ENCODE data around the gene P2RY11. TPM values are rescaled to one million over a fixed set of nuclear protein-coding genes. Genes with fewer than 3 reads are reported as not detected.
A peak's percentile ranks its signal among the peaks of the same experiment; 100 is the strongest.

The P2RY11 gene
- total RNA-seq, 1 donor from 2014 or later, result 42.6 TPM

DNA sequence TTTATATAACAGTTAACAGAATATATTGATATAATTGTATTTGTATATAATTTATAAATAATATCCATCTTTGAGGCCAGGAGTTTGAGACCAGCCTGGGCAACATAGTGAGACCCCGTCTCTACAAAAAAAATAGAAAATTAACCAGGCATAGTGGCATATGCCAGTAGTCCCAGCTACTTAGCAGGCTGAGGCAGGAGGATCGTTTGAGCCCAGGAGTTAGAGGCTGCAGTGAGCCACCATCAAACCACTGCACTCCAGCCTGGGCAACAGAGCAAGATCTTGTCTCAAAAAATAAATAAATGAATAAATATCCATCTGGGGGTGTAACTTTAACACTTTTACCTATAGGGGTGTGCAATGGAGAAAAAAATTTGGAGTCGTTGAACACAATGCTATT lies 26.7 kb upstream of the P2RY11 start:
- H3K36me3 Mint-ChIP-seq (ENCODE audit: low read depth), result peaks cover 7% of the 10 kb centered on the region
- no peaks in the 10 kb centered on the region for H3K9me3 Mint-ChIP-seq
- peak overlapping the region; percentile 85 for H3K27ac Mint-ChIP-seq
- no peaks in the 10 kb centered on the region for H3K27me3 Mint-ChIP-seq
- TF ChIP-seq, protein P1, sequence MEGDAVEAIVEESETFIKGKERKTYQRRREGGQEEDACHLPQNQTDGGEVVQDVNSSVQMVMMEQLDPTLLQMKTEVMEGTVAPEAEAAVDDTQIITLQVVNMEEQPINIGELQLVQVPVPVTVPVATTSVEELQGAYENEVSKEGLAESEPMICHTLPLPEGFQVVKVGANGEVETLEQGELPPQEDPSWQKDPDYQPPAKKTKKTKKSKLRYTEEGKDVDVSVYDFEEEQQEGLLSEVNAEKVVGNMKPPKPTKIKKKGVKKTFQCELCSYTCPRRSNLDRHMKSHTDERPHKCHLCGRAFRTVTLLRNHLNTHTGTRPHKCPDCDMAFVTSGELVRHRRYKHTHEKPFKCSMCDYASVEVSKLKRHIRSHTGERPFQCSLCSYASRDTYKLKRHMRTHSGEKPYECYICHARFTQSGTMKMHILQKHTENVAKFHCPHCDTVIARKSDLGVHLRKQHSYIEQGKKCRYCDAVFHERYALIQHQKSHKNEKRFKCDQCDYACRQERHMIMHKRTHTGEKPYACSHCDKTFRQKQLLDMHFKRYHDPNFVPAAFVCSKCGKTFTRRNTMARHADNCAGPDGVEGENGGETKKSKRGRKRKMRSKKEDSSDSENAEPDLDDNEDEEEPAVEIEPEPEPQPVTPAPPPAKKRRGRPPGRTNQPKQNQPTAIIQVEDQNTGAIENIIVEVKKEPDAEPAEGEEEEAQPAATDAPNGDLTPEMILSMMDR (IDR thresholded peaks at IDR 0.05), result no peak
- H3K4me3 Mint-ChIP-seq, result peak overlapping the region; percentile 90
- intact Hi-C loops (cut with micrococcal nuclease), result loop anchor here (5.0 kb wide), 1 partner anchor 37 kb away; no protein-coding TSS in a partner anchor
- ChIA-PET CTCF (no interaction called here), POLR2A (interaction anchor here (1.5 to 1.8 kb wide), 3 partner anchors 11 to 27 kb away, joined by 3 to 7 read pairs (median 6); partner anchors contain the start of gene P2RY11)
- DNase-seq (no peak), ATAC-seq (ENCODE audit: low read depth) (no peak)
- H3K4me1 Mint-ChIP-seq, result peaks cover 13% of the 10 kb centered on the region

DNA sequence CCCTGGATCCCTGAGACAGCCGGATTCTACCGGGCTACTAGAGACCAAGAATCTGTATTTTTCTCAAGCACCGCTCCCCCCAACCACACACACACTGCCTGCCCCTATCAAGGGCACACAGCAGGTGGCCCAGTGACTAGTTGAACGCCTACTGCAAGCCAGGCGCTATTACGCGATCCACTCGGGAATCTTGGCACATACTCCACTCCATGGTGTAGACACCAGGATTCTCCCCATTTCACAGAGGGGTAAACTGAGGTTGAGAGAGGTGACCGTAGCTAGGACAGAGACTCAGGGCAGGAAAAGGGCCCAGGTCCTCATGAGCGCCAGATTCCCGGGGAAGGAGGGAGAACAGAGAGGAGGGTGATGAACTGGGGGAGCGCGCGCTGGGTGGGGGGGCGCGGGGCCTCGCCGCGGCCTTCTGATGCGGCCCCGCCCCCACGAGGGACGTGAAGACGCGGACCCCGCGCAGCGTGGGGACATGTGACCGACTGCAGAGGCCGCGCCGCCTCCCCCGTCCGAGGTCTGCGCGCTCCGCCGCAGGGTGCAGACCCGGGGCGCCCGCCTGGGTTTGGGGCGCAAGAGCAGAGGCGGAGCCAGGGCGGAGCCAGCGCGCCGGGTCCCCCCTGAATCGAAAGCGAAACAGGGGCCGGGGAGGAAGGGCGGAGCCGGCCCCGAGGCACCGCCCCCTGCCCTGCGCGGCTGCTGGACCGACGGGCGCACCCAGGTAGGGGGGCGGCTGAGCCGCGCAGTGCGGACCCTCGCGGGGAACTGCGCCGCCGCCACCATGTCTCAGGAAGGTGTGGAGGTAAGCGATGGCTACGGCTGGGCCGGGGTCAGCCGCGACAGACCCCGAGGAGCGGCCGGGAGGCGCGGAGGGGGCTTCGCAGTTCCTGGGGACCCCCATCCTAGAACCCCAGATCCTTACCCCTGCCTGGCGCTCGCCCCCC lies 25.6 kb upstream of the P2RY11 start, which contains the start of gene SHFL:
TSS of gene SHFL (plus strand) at position 677 of the 950 bp plus-strand sequence. CDS start at position 788, 111 bp downstream.
- DNase-seq (peak; percentile 82), ATAC-seq (ENCODE audit: low read depth) (peak; percentile 92)
- TF ChIP-seq, protein P1 (IDR thresholded peaks at IDR 0.05), result no peak
- H3K27ac Mint-ChIP-seq, result peak within 1 kb of the TSS; percentile 85
- H3K9me3 Mint-ChIP-seq, result no peaks in the 10 kb centered on the region
- peak within 1 kb of the TSS; percentile 90 for H3K4me3 Mint-ChIP-seq
- H3K36me3 Mint-ChIP-seq (ENCODE audit: low read depth), result peaks cover 15% of the 10 kb centered on the region
- ChIA-PET CTCF (no interaction called here), POLR2A (interaction anchor here (0.6 to 1.2 kb wide), 2 partner anchors 20 to 104 kb away, joined by 3 to 4 read pairs; partner anchors contain the start of gene PPAN)
- intact Hi-C loops (cut with micrococcal nuclease), result loop anchor here (1.0 to 5.0 kb wide), 3 partner anchors 10 to 36 kb away; partner anchors contain the start of gene PPAN
- H3K27me3 Mint-ChIP-seq, result no peaks in the 10 kb centered on the region
- H3K4me1 Mint-ChIP-seq, result peaks cover 14% of the 10 kb centered on the region

DNA sequence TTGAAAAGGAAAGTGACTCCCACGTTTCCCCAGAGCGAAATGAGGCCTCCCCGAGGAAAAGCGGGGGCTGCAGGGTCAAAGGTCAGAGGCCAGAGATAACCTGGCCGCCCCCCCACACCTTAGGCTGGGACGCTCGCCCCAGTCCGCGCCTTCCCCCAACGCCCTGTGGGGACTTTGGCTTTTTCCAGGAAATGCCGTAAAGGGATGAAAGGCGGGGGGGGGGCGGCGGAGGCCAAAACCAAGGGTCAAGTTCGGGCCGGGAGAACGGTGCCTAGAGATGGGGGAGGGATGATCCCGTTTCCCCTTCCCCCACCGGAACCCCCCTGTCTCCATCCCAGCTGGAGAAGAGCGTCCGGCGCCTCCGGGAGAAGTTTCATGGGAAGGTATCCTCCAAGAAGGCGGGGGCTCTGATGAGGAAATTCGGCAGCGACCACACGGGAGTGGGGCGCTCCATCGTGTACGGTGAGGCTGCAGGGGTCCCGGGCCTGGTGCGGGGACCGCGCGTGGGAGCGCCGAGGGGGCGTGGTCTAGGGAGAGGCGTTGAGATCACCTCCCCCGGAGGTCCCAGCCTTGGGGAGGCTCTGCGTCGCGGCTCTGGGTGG lies 24.8 kb upstream of the P2RY11 start:
- no peaks in the 10 kb centered on the region for H3K27me3 Mint-ChIP-seq
- intact Hi-C loops (cut with micrococcal nuclease), result loop anchor here (1.0 to 5.0 kb wide), 3 partner anchors 10 to 36 kb away; partner anchors contain the start of gene PPAN
- H3K4me3 Mint-ChIP-seq, result peak overlapping the region; percentile 90
- peaks cover 19% of the 10 kb centered on the region for H3K4me1 Mint-ChIP-seq
- no peak for ATAC-seq (ENCODE audit: low read depth)
- POLR2A ChIA-PET, result interaction anchor here (0.7 to 1.2 kb wide), 3 partner anchors 19 to 960 kb away, joined by 3 to 4 read pairs (median 3); partner anchors contain the start of gene PPAN
- H3K27ac Mint-ChIP-seq, result peak overlapping the region; percentile 46
- no peaks in the 10 kb centered on the region for H3K9me3 Mint-ChIP-seq
- TF ChIP-seq, protein P1 (IDR thresholded peaks at IDR 0.05), result no peak
- DNase-seq, result no peak
- H3K36me3 Mint-ChIP-seq (ENCODE audit: low read depth), result peaks cover 19% of the 10 kb centered on the region
- CTCF ChIA-PET, result no interaction called here

DNA sequence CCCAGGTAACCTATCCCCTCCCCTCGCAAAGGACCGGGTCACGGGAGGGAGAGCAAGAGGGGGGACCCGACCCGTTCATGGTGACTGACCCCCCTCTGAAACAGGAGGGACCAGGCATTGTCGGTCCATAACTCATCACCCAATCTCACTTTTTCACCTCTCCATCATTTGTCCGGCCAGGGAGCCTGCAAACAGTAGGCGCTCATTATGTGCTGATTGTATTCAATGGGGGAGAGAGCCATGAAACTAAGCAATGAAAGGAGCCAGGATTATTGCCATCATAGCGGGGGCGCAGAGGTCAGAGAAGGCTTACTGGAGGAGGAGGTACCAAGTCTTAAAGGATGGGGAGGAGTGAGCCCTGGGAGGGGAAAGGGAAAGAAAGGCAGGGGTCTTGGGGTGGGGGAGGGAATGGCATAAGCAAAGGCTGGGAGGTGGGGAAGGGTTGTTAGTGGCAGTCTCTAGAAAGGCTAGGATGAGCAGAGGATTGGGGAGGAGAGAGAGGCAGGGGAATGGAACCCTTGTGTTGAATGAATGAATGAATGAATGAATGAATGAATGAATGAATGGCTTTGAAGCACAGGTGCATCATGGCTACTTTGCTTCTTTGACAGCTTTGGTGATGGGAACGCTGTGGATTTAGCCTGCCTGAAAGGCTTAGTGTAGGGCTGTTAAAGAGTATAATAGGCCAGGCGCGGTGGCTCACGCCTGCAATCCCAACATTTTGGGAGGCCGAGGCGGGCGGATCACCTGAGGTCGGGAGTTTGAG lies 24.0 kb upstream of the P2RY11 start:
- intact Hi-C loops (cut with micrococcal nuclease), result loop anchor here (5.0 kb wide), 1 partner anchor 35 kb away; no protein-coding TSS in a partner anchor
- ChIA-PET POLR2A (interaction anchor here (0.7 to 1.2 kb wide), 3 partner anchors 16 to 959 kb away, joined by 3 to 10 read pairs (median 4); partner anchors contain the start of gene ANGPTL6), CTCF (no interaction called here)
- DNase-seq (no peak), ATAC-seq (ENCODE audit: low read depth) (no peak)
- Mint-ChIP-seq H3K4me3 (peak overlapping the region; percentile 90), H3K4me1 (peaks cover 26% of the 10 kb centered on the region), H3K9me3 (no peaks in the 10 kb centered on the region), H3K27me3 (no peaks in the 10 kb centered on the region), H3K27ac (peak overlapping the region; percentile 50), H3K36me3 (ENCODE audit: low read depth) (peaks cover 26% of the 10 kb centered on the region)
- TF ChIP-seq, protein P1 (IDR thresholded peaks at IDR 0.05), result no peak
